GM12865 (cell line): ENCODE results near the gene KYAT1.

Experiments
- DNase-seq: peaks from one replicate; pipeline ENCODE4 v3.0.0; 2010; ENCODE audit warnings: low read depth
- H3K4me3 ChIP-seq: 2 replicates; pipeline ENCODE4 v1.5.1; 2011; ENCODE audit warnings: mild to moderate bottlenecking, low read depth, low read length, control low read depth
- TF ChIP-seq, protein P1 (sequence below): IDR thresholded peaks from 2 replicates; pipeline ENCODE4 v1.5.1; 2011; ENCODE audit warnings: low read length, control low read depth, low read depth, inconsistent platforms; ENCODE audit not compliant: insufficient read depth; ENCODE audit errors: missing control alignments

KYAT1 gene

GRCh38 chr9:128809831-128810230 lies 71.9 kb downstream of the KYAT1 start:
- no peak for DNase-seq
- TF ChIP-seq, protein P1, sequence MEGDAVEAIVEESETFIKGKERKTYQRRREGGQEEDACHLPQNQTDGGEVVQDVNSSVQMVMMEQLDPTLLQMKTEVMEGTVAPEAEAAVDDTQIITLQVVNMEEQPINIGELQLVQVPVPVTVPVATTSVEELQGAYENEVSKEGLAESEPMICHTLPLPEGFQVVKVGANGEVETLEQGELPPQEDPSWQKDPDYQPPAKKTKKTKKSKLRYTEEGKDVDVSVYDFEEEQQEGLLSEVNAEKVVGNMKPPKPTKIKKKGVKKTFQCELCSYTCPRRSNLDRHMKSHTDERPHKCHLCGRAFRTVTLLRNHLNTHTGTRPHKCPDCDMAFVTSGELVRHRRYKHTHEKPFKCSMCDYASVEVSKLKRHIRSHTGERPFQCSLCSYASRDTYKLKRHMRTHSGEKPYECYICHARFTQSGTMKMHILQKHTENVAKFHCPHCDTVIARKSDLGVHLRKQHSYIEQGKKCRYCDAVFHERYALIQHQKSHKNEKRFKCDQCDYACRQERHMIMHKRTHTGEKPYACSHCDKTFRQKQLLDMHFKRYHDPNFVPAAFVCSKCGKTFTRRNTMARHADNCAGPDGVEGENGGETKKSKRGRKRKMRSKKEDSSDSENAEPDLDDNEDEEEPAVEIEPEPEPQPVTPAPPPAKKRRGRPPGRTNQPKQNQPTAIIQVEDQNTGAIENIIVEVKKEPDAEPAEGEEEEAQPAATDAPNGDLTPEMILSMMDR: no peak
- no peak overlapping the region for H3K4me3 ChIP-seq

- TF ChIP-seq, protein P1: no peak
- H3K4me3 ChIP-seq: no peak overlapping the region
- DNase-seq: no peak
Measured at GRCh38 chr9:128809036-128809599, 72.6 kb downstream of the KYAT1 start.

- DNase-seq: no peak
- no peak overlapping the region for H3K4me3 ChIP-seq
- TF ChIP-seq, protein P1: no peak
Measured at GRCh38 chr9:128808543-128808942, 73.2 kb downstream of the KYAT1 start.

- DNase-seq: no peak
- no peak overlapping the region for H3K4me3 ChIP-seq
- TF ChIP-seq, protein P1: no peak
Measured at GRCh38 chr9:128807827-128808226, 73.9 kb downstream of the KYAT1 start.

- no peak overlapping the region for H3K4me3 ChIP-seq
- TF ChIP-seq, protein P1: no peak
- no peak for DNase-seq
Measured at GRCh38 chr9:128805661-128806060, 76.1 kb downstream of the KYAT1 start.

DNA sequence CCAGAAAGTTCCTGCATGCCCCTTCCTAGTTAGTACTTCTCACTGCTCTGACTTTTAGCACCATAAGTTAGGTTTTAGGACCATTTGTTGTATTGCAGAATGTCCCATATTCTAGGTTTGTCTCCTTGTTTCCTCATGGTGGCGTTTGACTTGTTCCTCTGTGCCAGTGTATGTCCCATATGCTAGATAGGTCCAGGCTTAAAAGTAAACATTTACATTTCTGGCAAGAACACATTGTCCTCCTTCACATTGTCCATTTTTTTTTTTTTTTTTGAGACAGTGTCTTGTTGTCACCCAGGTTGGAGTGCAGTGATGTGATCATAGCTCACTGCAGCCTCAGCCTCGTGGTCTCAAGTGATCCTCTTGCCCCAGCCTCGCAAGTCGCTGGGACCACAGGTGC lies 79.3 kb downstream of the KYAT1 start:
- TF ChIP-seq, protein P1: no peak
- no peak for DNase-seq
- H3K4me3 ChIP-seq: no peak overlapping the region

GRCh38 chr9:128800061-128800460 lies 81.7 kb downstream of the KYAT1 start:
- no peak for DNase-seq
- no peak overlapping the region for H3K4me3 ChIP-seq
- TF ChIP-seq, protein P1: no peak
